ENCODE results near the gene SMIM12.

The SMIM12 gene

DNA sequence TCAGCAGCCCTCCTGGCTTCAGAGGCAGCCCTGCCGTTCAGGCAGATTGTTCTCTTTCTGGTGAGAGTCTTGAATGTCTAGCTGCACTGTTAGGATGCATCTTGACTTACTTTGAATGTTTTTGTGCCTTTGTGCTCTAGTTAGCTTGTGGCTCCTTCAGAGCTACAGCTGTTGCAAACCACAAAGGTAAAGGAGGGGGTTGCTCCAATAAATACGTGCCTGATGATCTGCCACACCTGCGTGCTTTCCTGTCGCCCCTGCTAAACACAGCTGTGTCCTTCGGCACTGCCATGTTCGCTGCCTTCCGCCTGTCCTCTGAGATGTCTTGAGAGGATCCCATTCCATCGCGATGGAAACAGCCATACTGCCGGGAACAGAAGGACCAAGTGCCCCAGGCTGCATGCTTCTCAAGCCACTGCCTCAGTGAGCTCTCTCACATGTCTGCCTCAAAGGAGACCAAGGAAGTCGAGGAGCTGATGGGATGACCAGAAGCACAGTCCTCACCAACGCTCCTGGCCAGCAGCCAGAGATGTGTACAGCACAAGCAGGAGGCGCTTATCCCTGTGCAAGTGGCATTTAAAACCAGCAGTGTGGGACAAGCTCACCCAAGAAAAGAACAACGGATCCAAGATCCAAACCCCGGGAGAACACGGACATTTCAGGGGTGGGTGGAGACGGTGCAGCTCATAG, 12.0 kb upstream of the SMIM12 start:
- DNase-seq: no peak

DNA sequence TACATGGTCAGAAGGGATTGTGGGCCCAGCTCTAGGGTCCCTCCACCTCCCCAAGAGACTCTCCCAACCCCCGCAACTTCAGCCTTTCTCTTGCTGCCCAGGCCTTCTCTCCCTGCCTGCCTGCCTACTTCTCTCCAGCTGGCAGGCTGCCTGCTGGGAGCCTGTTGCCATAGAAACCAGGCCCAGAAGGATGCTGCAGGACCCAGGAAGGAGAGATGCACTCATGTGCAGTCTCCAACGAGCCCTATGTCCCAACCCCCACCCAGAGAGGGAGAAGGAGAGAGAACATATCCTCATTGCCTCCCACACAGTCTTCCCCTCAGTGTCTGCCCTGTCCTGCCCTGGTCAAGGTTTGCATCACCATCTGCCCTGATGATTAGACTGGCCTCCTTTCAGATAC, 10.8 kb upstream of the SMIM12 start:
- no peak for DNase-seq

- DNase-seq: no peak
Observed at GRCh38 chr1:34869760-34870159, 10.2 kb upstream of the SMIM12 start.

DNA sequence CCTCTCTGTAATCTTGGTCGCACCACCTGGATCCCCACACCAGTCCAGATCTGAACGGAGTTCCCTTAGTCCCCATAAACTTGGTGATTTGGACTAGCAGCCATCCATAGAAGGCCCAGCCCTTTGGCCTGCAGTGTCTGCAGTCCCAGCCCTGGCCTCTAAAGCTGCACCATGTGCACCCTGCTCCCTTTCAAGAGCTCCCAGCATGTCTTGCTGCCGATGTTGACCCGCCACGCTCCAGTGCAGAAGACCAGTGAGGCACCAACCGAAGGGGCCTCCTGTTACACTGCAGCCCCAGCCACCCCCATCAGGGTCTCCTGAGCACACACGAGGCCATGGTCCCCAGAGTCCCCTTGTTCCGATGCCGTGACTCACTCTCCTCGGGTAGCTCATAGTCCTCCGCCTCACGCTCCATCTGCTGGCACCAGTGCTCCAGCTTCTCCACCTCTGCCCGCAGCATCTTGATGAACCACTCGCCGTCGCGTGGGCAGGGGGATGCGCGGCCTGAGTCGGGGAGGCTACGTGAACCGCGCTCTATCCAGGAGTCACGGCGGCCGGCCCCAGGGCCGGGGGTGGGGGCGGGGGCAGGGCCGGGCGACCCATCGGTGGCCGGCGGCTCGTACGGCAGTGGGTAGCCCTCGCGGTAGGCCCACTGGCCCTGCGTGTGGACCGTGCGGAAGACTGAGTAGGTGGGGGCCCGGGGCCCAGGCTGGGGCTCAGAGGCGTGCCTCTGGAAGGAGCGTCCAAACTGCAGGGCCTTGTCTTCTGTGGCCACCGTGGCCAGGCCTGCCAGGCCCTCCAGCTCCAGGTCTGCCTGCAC, 8.9 kb upstream of the SMIM12 start:
- DNase-seq: no peak

- DNase-seq: no peak
Observed at GRCh38 chr1:34867415-34867814, 7.9 kb upstream of the SMIM12 start.

DNA sequence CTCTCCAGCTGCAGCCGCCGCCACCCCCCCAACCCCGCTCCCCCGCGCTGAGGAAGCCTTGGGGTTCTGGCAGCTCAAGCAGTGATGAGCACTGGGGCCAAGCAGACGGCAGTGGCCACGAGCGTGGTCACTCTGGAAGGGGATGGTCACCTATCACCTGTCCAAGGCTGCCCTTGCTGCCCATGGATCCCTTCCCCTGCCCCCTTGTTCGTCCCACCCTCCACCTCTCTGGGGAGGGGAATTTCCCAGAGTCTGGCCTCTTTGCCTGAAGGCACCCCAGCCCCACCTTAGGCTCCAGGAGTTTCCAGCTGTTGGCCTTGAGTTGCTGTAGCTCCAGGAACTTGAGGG, 7.2 kb upstream of the SMIM12 start:
- DNase-seq: no peak

DNA sequence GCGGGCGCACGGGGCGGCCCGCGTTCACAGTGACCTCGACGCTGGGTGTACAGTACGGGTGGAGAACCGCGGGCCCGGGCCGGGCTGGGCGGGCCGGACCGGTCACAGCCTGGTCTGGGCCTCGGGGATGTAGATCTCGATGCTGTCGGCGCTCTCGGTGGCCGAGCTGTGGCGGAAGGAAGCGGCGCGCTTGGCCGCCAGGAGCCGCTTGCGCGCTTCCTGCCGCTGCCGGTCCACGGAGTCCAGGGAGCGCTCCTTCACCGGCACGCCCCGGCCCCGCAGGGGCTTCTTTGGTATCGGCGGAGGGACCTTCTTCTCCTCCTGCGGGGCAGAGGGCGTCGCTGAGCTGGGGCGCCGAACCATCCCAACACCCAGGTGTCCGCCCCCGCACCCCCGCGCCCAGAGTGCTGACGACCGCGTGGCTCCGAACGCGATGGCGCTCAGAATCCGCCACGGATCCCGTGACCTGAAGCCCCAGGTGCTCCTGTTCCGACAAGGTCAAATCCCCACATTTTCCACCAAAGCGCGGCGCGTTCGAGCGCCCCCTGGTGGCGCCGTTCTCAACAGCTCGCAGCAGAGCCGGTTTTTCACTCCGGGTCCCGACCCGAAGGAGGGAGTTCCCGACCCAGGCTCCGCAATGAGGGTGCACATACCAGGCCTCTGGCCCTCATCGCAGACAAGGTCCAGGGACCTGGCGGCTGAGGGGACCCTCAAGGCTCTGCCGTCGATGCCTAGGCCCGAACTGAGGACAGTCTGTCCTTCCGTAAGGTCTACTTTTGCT, 6.6 kb upstream of the SMIM12 start:
- DNase-seq: peak; percentile 6

- no peak for DNase-seq
Observed at GRCh38 chr1:34865573-34865972, 6.0 kb upstream of the SMIM12 start.

GRCh38 chr1:34864759-34865158, 5.2 kb upstream of the SMIM12 start:
- DNase-seq: no peak

DNA sequence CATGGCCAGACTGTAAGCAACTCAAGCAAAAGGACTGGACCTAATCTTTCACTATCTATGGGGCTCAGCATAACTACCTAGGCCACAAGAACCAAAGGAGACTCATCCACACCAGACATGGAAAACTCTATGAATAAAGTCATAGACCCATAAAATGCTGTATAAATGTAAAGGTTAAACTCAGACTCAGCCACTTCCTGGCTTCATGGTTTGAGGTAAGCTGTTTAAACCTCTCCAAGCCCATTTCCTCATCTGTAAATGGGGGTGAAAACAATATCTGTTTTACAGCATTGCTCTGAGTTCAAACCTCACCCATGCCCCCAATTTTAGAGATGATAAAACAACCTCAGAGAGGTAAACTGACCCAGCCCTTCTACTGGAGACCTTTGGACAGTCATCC, 4.0 kb upstream of the SMIM12 start:
- DNase-seq: no peak

DNA sequence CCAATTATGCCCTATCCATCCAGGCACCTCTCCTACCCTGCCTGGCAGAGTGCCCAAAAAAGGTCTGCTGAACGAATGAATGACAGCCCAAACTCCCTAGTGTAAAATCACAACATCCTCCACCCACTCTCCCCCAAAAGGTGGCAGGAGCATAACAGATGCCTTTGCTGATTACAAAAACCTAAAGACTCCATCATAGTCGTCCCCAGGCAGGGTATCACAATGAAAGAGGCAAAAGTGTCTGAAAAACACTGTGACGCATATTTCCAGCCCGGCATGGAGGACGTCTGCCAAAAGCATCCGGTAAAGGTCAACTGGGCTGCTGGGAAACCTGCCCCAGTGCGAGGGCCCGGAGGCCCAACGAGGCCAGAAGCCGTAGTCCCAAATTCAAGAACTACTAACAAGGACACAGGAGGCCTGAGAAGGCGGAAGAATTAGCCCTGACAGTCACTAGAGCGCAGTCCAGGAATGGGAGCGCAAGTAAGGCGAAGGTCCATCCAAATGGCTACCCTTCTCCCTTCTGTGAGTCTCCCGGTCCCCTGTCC, 576 bp downstream of the SMIM12 start:
- DNase-seq: no peak

- DNase-seq: no peak
Observed at GRCh38 chr1:34856697-34857096, 2.9 kb downstream of the SMIM12 start.

DNA sequence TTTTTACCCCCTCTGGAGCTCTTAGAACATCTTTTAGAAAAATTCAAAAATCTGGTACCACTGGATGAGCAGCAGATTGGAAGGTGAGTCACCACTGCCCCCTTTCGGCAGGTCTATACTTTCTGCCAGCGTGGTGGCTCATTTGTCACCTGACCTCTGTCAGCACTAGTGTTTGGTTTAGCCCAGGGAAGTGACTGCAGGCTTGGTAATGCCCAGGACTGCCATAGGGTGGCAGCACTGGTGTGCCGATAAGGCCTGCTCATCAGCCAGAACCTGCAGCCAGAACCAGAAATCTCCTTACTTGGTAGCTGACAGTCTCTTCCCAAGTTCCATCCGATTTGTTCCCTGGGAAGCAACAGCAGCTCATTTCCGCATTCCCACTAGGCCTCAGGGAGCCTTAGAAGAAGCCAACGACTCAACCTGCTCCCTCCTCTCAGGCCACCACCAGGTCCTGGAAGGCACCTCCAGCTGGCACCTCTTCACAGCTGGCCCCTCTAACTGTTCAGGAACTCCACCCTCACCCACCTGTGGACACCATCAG, 6.8 kb downstream of the SMIM12 start:
- DNase-seq: peak; percentile 85

- DNase-seq: no peak
Observed at GRCh38 chr1:34851431-34852105, 8.0 kb downstream of the SMIM12 start.

DNA sequence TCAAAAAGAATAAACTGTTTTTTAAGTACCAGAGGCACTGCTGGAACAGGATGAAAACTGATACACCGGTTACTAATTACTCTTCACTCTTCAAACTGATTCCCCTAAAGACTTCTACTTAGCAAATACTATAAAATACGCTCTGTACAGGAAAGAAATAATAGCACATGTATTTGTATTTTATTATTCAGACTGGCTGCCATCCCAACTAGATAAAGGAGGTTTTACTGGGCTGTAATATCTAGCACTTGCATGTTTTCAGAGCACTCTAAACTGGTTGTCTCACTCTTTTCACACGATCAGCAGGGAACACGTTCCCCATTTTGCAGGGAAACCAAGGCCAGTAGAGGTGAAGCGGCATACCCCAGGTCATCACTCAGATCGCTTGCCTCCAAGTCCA, 9.2 kb downstream of the SMIM12 start:
- no peak for DNase-seq

- no peak for DNase-seq
Observed at GRCh38 chr1:34847094-34847493, 12.5 kb downstream of the SMIM12 start.

GRCh38 chr1:34846265-34846664, 13.3 kb downstream of the SMIM12 start:
- DNase-seq: no peak

DNA sequence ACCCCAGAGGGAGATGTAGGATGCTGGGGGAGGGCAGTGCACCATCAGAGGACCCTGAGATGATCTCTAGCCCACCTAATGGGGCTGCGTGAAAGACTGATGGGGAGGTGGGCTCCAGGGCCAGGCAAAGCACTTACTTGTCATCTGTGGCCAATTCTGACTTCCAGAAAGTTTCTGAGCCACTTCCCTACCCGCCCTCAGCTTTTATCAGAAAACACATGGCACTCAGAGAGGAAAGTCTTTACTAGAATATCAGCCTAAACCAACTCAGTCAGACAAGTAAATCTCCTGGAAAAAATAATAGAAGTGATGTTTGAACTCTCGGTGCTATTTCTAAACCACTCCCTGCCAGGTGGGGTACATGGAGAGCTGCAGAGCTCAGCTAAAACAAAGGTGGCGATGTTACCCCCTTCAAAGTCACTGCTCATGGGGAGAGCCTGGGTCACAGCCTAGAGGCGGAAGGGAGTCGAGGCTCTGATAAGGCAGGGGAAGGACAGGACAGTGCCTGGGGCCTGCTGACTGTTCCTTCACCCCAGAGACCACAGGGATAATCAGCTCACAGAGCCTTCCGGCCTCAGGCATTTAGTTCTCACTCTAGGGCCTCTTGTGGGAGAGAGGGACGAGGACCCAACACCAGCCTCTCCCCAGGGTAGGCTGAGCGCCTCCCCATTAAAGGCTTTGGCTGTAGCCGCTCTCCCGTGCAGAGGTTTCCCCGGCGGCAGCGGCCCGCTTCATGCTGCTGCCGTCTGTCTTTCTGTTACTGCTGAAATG, 14.2 kb downstream of the SMIM12 start:
- DNase-seq: no peak

GRCh38 chr1:34844252-34844634, 15.3 kb downstream of the SMIM12 start:
- DNase-seq: no peak

- DNase-seq: no peak
Observed at GRCh38 chr1:34843392-34844251, 15.9 kb downstream of the SMIM12 start.

- DNase-seq: no peak
Observed at GRCh38 chr1:34842952-34843371, 16.6 kb downstream of the SMIM12 start.
